Heart right ventricle (tissue), 16 donors: ENCODE results near the gene BUB3. TPM values are rescaled to one million over a fixed set of nuclear protein-coding genes. Genes with fewer than 3 reads are reported as not detected.

Source experiments
- ATAC-seq, 8 donors: fragments of 200-7000 bp; cut with Tn5 transposase; one replicate each; pipeline ENCODE4 v1.9.1; 2020; ENCODE audit warnings: mild to moderate bottlenecking in 8 of 8, moderate library complexity in 8 of 8, moderate number of reproducible peaks in 1 of 8
- DNase-seq, 2 donors: peaks; one replicate each; pipeline ENCODE4 v3.0.0-alpha.2; 2020
- H3K27ac ChIP-seq, 10 donors: fragments of 200-600 bp; sonication (generic) in 2 of 10; one replicate each; pipeline versions ENCODE4 v1.5.0 to v1.8.0; 2020 to 2022; ENCODE audit warnings: mild to moderate bottlenecking in 3 of 10
- H3K27me3 ChIP-seq, 7 donors: fragments of 200-600 bp; one replicate each; pipeline ENCODE4 v1.8.0; 2021 to 2022; ENCODE audit warnings: mild to moderate bottlenecking in 2 of 7
- H3K36me3 ChIP-seq, 9 donors: fragments of 200-600 bp; sonication (generic) in 1 of 9; one replicate each; pipeline versions ENCODE4 v1.5.0 to v1.8.0; 2020 to 2022; ENCODE audit warnings: mild to moderate bottlenecking in 2 of 9
- H3K4me1 ChIP-seq, 9 donors: fragments of 200-600 bp; sonication (generic) in 1 of 9; one replicate each; pipeline versions ENCODE4 v1.5.0 to v1.8.0; 2020 to 2022; ENCODE audit warnings: mild to moderate bottlenecking in 4 of 9
- H3K4me3 ChIP-seq, 10 donors: fragments of 200-600 bp; sonication (generic) in 2 of 10; one replicate each; pipeline versions ENCODE4 v1.5.0 to v1.8.0; 2020 to 2022; ENCODE audit warnings: mild to moderate bottlenecking in 7 of 10, moderate library complexity in 2 of 10
- H3K9me3 ChIP-seq, 11 donors: fragments of 200-600 bp in 10 of 11; sonication (generic) in 2 of 11; one replicate each; pipeline versions ENCODE4 v1.5.0 to v1.8.0; 2013 to 2022; ENCODE audit warnings: mild to moderate bottlenecking in 2 of 11, control low read depth in 1 of 11, moderate library complexity in 1 of 11
- CTCF ChIP-seq, 9 donors: fragments of 200-600 bp; sonication (generic) in 2 of 9; IDR thresholded peaks; one replicate each; pipeline versions ENCODE4 v1.5.0 to v1.8.0; 2021 to 2022; ENCODE audit warnings: antibody characterized with exemption in 9 of 9, mild to moderate bottlenecking in 5 of 9, moderate library complexity in 1 of 9
- WGBS, 2 donors: extraction: QIAGEN DNeasy Blood & Tissue Kit; methylation state at CpG; one replicate each; pipeline ENCODE4 v1.1.7; 2013; ENCODE audit warnings: inconsistent platforms in 1 of 2; 5-methylcytosine and 5-hydroxymethylcytosine counted together
- intact Hi-C, 10 donors: fragments of 100-400 bp; cut with DNase I; formaldehyde crosslinking; loops; one replicate each; pipeline versions ENCODE4 v1.11.1 to v1.14.2; 2022
- polyA plus RNA-seq, 2 donors: library from polyadenylated mRNA; stranded (reverse); fragments of 200-250 nt; gene quantifications; one replicate each; pipeline ENCODE4 v1.2.3, GENCODE V29; 2013
- total RNA-seq, 10 donors: library from RNA; stranded (reverse); fragmentation: NEBNext Ultra II Directional in 3 of 10; extraction: Animal tissue kit (Norgen Biotek cat#: 25700) in 3 of 10; gene quantifications; one replicate each; pipeline versions ENCODE4 v1.2.1 to v1.2.4, GENCODE V29; 2021 to 2023
- donor health status: Arrhythmogenic right ventricular cardiomyopathy.
- donor health status: ischemic (EF 13 %, LVEDD 7.1; RV severe dilation, severe dysfunction).
- donor health status: healthy with polysubstance abuse.
- donor health status: DM: no; HTN: yes; CAD: no.
- donor health status: DM: no; HTN: no; CAD: no.
- donor health status: ischemic (EF 25% LVEDD 6.9; RV normal size, moderate dysfunction).
- donor health status: ischemic (EF 25% LVEDD 5.7; RV mildly dilated, moderate dysfunction).
- donor health status: healthy.
- donor health status: DM: yes; HTN: yes; CAD: no.
- donor health status: Ischemic cardiomyopathy.
- donor health status: ischemic (EF 35%, LVEDD 5.7; RV mildly dilated, moderate dysfunction).
- donor health status: nonischemic (EF 11% LVEDD 7.7; RV severe dilation, severe dysfunction).
- donor health status: DM: yes; HTN: yes; CAD: no.
- donor health status: PGD.
- donor health status: ischemic (EF 29% LVEDD 5.4; RV normal size, mild dysfunction).
- donor health status: nonischemic (EF 23%, LVEDD 6.1; RV moderate dilation, normal function).

Gene BUB3
- total and polyA plus RNA-seq, 12 donors = 11.4 to 42.0 (median 30.4) TPM

- Histone ChIP-seq H3K27me3 (peaks cover 69 to 100% (median 100%) of the 10 kb centered on the region in 7 donors), H3K4me3 (no peak overlapping the region), H3K27ac (no peak overlapping the region), H3K4me1 (peaks cover 6 to 58% (median 39%) of the 10 kb centered on the region in 9 donors), H3K36me3 (no peaks in the 10 kb centered on the region), H3K9me3 (no peaks in the 10 kb centered on the region)
- DNase-seq (no peak), ATAC-seq (no peak)
- 4 to 7% methylated on average over 14 of the region's 14 CpGs for whole genome bisulfite sequencing, 2 donors
- intact Hi-C loops = no loop called here
- TF ChIP-seq CTCF (IDR thresholded peaks at IDR 0.05) = no peak
Observed at GRCh38 chr10:123145542-123146012, 8.6 kb upstream of the BUB3 start.

DNA sequence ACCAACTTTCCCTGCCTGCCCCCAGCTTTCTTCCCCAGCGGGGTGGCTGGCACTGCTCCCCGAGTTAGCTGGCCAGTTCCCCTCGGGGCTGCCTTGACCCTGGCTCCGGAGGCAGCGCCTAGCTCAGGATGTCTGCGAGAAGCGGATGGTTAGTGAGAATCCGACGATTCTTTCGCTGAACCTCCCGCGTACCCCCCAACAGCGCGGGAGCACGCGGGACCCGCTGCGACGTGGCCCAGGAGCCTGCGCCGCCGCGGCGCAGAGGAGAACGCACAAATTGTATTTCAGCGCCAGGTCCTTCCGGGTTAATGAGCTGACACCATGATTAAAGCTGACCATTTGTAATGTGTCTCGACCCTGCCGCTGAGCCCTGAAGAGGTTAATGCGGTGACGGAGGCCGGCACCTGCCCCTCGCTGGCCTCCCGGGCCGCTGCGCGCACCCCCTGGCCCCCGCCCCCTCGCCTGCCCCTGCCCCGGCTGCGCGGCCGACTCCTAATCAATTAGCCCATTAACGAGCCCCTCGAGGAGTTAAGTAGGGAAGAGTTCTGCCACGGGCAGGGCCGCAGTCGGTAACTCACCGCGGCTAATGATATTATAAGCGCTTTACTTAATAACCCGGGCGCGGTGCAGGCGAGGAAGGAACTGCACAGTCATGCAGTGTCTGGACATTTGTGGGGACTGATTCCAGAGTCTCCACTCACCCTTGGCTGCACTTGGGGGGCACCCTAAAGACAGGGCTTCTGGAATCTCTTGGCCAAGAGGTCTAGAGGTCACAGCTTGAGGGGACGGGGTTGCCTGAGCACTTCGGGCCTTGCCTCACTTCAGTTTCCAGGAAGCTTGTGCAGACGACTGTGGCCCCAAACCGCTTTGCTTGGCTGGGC lies 7.9 kb upstream of the BUB3 start:
- no peak for DNase-seq
- peaks cover 69 to 100% (median 100%) of the 10 kb centered on the region in 7 donors for H3K27me3 ChIP-seq
- no peak for TF ChIP-seq CTCF (IDR thresholded peaks at IDR 0.05)
- H3K9me3 ChIP-seq = no peaks in the 10 kb centered on the region
- H3K4me3 ChIP-seq = no peak overlapping the region
- WGBS, 2 donors = 3% methylated on average over 59 of the region's 59 CpGs
- peaks cover 11 to 65% (median 46%) of the 10 kb centered on the region in 9 donors for H3K4me1 ChIP-seq
- H3K36me3 ChIP-seq = no peaks in the 10 kb centered on the region
- H3K27ac ChIP-seq = no peak overlapping the region
- no peak for ATAC-seq
- intact Hi-C loops = no loop called here

GRCh38 chr10:123146894-123147634 lies 7.1 kb upstream of the BUB3 start:
- no peak overlapping the region for H3K27ac ChIP-seq
- no peak for ATAC-seq
- no peaks in the 10 kb centered on the region for H3K36me3 ChIP-seq
- no peaks in the 10 kb centered on the region for H3K9me3 ChIP-seq
- no peak for DNase-seq
- H3K4me1 ChIP-seq = peaks cover 11 to 69% (median 49%) of the 10 kb centered on the region in 9 donors
- H3K27me3 ChIP-seq = peaks cover 69 to 100% (median 100%) of the 10 kb centered on the region in 7 donors
- no peak overlapping the region for H3K4me3 ChIP-seq
- no peak for TF ChIP-seq CTCF (IDR thresholded peaks at IDR 0.05)
- 10% methylated on average over 24 of the region's 24 CpGs for WGBS, 2 donors
- intact Hi-C loops = no loop called here

GRCh38 chr10:123147635-123148413 lies 6.4 kb upstream of the BUB3 start, which contains the start of gene HMX2:
Gene HMX2 (plus strand): TSS chr10:123148136. CDS start chr10:123148379, 243 bp downstream.
- Histone ChIP-seq H3K4me1 (peaks cover 11 to 61% (median 43%) of the 10 kb centered on the region in 9 donors), H3K27ac (no peak within 1 kb of the TSS), H3K36me3 (no peaks in the 10 kb centered on the region), H3K9me3 (no peaks in the 10 kb centered on the region), H3K4me3 (peak within 1 kb of the TSS in 2 of 10 donors; percentile 20 to 23), H3K27me3 (peaks cover 62 to 100% (median 99%) of the 10 kb centered on the region in 7 donors)
- no peak for TF ChIP-seq CTCF (IDR thresholded peaks at IDR 0.05)
- 1 to 2% methylated on average over 64 of the region's 64 CpGs for WGBS, 2 donors
- intact Hi-C loops = no loop called here
- DNase-seq (no peak), ATAC-seq (no peak)
